ENCODE data around the gene PSPC1.

The PSPC1 gene

GRCh38 chr13:19672990-19673389 is 109.8 kb downstream of the PSPC1 start:
- no peak for DNase-seq

DNA sequence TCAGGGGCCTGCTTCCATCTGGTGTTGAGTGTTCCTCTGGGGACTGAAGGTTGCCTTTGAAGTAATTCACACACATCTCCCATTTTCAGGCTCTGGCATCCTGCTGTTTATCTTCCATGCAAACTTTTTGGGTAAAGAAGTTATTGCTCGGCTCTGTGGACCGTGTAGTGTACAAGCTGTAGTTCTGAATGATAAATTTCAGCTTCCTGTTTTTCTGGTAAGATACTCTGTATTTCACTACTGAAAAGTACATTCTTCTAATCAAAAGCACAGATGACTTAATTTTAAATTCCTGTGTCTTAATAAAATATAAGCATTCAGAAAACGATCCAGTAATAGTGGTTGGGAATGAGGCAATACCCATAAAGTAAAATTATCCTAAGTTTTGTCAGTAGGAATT is 112.6 kb downstream of the PSPC1 start:
- no peak for DNase-seq

- no peak for DNase-seq
These were observed 114.0 kb downstream of the PSPC1 start for GRCh38 chr13:19668778-19669177.

DNA sequence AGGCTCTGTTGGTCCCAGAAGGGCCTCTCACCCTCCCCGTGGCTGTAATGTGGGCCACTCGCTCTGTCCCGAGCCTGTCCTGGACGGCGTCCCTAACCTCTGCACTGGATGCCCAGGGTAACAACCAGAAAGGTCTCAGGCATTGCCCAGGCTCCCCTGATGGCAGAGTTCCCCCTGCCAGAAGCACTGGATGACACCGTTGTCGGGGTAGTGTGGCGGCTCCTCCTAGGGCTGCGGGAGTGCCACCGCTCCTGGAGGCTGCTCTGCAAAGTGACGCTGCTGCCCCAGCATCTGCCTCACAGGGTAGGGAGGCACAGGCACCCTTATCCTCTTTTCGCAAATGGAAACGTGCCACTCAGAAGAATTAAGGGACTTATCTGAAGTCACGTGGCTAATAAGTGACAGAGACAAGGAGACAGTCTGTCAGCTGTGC is 117.3 kb downstream of the PSPC1 start:
- DNase-seq, result no peak

GRCh38 chr13:19664481-19665230 is 118.1 kb downstream of the PSPC1 start:
- no peak for DNase-seq

DNA sequence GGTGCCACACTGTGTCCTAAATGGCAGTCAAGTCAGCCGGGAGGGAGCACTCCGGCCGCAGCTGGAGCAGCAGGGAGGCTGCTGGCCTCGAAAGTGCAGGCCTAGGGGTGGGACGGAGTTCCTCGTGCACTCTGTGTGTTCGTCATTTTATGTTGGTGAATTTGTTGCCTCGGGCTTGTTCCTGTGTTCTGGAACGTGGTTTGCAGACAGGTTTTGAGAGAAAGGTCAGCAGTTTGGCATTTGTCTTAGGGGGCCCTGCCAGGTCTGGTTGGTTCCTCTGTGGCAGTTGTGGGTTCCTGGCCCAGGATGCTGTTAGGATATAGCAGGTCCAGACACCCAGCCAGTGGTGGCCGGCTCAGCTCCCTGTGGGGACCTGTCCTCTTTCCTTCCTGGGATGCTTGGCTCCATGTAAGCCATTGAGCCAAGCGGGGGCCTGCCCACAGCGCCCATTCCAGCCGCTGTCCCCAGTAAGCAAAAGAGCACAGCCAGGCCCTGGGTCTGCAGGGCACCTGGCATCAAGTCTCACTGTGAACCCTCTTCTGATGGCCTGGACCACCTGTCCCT is 119.2 kb downstream of the PSPC1 start:
- no peak for DNase-seq

DNA sequence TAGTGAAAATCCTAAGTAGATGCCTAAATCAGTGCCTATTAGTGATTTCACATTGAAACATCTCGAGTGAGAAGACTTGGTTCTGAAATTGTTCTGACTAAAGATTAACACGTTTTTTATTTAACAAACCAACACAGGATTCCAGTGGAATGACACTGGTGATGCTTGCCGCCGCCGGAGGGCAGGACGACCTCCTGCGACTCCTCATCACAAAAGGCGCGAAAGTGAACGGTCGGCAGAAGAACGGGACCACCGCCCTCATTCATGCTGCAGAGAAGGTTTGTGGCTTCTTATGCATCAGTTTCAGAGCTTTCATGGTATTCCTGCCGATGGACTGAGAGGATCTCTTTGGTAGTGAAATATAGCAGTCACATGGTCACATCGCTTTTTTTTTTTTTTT is 121.2 kb downstream of the PSPC1 start:
- no peak for DNase-seq

DNA sequence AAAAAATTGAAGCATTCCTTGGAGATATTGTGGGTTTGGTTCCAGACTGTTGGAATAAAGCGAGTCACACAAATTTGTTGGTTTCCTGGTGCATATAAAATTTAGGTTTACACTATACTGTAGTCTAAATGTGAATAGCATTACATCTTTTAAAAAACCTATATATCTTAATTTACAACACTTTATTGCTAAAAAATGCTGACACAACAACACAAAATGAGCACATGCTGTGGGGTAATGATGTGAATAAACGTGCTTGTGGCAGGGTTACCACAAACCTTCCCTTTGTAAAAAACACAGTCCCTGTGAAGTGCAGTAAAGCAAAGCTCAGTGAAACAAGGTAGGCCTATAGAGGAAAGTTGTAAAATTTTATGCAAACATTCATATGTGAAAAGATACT is 121.6 kb downstream of the PSPC1 start:
- DNase-seq, result no peak

DNA sequence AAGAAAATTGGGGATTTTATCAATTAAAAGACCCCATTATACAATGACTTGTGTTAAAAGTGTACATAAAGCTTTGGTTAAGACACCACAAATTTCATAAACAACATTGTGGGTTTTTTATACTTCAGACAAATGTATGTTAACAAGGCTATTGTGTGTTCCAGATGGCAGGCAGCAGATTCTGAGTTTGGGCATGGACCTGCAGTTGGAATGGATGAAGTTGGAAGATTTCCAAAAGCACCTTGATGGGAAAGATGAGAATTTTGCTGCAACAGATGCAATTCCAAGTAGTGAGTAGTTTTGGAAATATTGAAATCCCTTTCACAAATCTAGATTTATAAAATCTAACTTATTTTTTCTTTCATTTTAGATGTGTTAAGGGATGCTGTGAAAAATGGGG is 123.9 kb downstream of the PSPC1 start:
- no peak for DNase-seq

DNA sequence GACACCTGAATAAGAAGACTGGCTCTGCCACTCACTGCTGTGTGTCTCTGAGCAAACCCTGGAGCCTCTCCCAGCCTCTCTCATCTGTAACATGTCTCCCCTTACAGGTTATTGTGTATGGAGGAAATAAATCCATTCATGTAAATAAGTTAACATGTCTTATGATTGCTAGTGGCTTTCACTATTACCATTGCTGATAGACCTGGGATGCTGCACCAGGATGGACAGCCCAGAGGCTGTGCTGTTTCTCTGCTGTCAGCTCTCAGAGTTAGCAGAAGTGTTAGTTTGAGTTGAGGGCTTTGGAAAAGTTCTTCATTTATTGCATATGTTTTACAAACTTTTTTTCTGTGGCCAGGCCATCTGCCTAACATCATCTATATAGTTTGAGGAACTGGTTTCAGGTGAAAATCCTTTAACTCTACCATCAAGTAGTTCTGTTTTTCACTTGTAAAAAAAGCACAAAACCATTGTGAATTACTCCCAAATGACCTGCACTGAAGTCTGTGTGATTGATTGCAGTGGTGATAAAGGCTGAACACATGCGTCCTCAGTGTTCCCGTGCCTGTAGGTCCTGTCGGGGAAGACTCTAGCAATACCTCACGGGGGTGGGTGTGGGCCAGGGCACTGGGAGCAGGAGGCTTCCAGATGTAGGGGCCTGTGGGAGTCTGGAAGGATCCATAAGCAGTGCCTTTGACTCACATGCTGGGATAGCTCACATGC is 124.7 kb downstream of the PSPC1 start:
- DNase-seq, result no peak

Measured in KG1 (cell line).